ENCODE data around the gene EP400. TPM values are rescaled to one million over a fixed set of nuclear protein-coding genes. Genes with fewer than 3 reads are reported as not detected.

EP400 gene
- polyA plus RNA-seq, 4 donors, result 8.6 to 28.9 (median 12.8) TPM

DNA sequence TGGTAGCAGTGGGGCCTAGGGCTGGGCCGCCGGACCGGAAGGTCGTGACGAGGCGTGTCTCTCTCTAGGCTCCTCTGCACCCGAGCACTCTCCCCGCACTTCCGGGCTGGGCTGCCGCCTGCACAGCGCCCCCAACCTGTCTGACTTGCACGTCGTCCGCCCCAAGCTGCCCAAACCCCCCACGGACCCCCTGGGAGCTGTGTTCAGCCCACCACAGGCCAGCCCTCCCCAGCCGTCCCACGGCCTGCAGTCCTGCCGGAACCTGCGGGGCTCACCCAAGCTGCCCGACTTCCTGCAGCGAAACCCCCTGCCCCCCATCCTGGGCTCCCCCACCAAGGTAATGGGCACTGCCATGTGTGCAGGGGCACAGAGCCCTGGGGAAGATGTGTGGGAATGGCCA, 33.9 kb upstream of the EP400 start:
- no peaks in the 10 kb centered on the region for H3K4me1 ChIP-seq (ENCODE audit: control insufficient read depth in 3 of 3, insufficient read depth in 2 of 3, low read depth in 1 of 3, low read length in 2 of 3)
- no peak overlapping the region for H3K4me3 ChIP-seq (ENCODE audit: low read depth in 1 of 3, low read length in 3 of 3)
- WGBS, 3 donors, result 95 to 96% (median 95%) methylated on average over 18 to 21 of the region's 21 CpGs
- FAIRE-seq, result no peak
- H3K36me3 ChIP-seq (ENCODE audit: control insufficient read depth in 3 of 3, insufficient read depth in 2 of 3, low read depth in 1 of 3, low read length in 3 of 3), result peaks cover 12 to 92% (median 12%) of the 10 kb centered on the region in 3 donors
- DNase-seq, result no peak
- H3K9me3 ChIP-seq (ENCODE audit: control insufficient read depth in 2 of 2, insufficient read depth in 1 of 2, low read depth in 1 of 2, low read length in 1 of 2), result no peaks in the 10 kb centered on the region
- no peaks in the 10 kb centered on the region for H3K27me3 ChIP-seq (ENCODE audit: control insufficient read depth in 3 of 3, insufficient read depth in 3 of 3, low read length in 3 of 3)
- no peak overlapping the region for H3K27ac ChIP-seq (ENCODE audit: low read depth in 1 of 3, low read length in 2 of 3)

DNA sequence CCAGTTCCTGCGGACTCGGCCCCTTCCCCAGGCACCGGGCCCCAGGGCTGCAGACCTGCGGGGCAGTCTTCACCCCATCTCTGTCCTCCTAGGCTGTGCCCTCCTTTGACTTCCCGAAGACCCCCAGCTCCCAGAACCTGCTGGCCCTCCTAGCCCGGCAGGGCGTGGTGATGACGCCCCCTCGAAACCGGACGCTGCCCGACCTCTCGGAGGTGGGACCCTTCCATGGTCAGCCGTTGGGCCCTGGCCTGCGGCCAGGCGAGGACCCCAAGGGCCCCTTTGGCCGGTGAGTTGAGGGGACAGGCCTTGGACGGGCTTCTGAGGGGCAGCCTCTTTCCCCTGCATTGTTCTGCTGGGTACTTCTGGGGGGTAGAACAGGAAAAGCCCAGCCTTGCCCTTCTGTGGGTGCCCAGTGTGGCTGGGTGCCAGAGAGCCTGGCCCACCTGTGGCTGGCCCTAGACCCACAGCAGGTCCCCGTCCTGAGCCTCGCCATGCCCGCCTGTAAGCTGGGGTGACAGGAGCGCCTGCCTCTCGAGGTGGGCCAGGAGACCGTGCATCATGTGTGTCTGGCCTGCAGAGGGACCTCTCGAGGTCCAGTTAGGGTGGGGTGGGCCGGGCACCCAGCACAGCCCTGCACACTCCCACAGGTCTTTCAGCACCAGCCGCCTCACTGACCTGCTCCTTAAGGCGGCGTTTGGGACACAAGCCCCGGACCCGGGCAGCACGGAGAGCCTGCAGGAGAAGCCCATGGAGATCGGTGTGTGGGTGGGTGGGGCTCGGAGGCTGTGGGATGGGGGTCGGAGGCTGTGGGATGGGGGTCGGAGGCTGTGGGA, 33.2 kb upstream of the EP400 start:
- H3K9me3 ChIP-seq (ENCODE audit: control insufficient read depth in 2 of 2, insufficient read depth in 1 of 2, low read depth in 1 of 2, low read length in 1 of 2), result no peaks in the 10 kb centered on the region
- no peaks in the 10 kb centered on the region for H3K27me3 ChIP-seq (ENCODE audit: control insufficient read depth in 3 of 3, insufficient read depth in 3 of 3, low read length in 3 of 3)
- H3K27ac ChIP-seq (ENCODE audit: low read depth in 1 of 3, low read length in 2 of 3), result no peak overlapping the region
- no peaks in the 10 kb centered on the region for H3K4me1 ChIP-seq (ENCODE audit: control insufficient read depth in 3 of 3, insufficient read depth in 2 of 3, low read depth in 1 of 3, low read length in 2 of 3)
- H3K36me3 ChIP-seq (ENCODE audit: control insufficient read depth in 3 of 3, insufficient read depth in 2 of 3, low read depth in 1 of 3, low read length in 3 of 3), result peaks cover 12 to 92% (median 12%) of the 10 kb centered on the region in 3 donors
- WGBS, 3 donors, result 92 to 94% (median 93%) methylated on average over 34 to 36 of the region's 36 CpGs
- no peak overlapping the region for H3K4me3 ChIP-seq (ENCODE audit: low read depth in 1 of 3, low read length in 3 of 3)
- no peak for FAIRE-seq
- DNase-seq, result no peak

DNA sequence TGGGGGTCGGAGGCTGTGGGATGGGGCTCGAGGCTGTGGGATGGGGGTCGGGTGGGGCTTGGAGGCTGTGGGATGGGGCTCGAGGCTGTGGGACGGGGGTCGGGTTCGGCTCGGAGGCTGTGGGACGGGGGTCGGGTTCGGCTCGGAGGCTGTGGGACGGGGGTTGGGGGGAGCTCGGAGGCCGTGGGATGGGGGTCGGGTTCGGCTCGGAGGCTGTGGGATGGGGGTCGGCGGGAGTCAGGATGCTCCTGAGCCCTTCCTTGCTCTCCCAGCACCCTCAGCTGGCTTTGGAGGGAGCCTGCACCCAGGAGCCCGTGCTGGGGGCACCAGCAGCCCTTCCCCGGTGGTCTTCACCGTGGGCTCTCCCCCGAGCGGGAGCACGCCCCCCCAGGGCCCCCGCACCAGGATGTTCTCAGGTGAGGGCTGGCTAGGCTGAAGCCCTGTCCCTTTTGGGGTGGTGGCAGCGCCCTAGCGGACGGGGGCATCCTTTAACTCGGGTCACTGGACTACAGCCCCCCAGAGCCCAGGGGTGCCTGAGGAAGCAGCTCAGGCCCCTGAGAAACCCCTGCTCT, 32.5 kb upstream of the EP400 start:
- no peak for FAIRE-seq
- H3K27me3 ChIP-seq (ENCODE audit: control insufficient read depth in 3 of 3, insufficient read depth in 3 of 3, low read length in 3 of 3), result no peaks in the 10 kb centered on the region
- DNase-seq, result no peak
- no peaks in the 10 kb centered on the region for H3K9me3 ChIP-seq (ENCODE audit: control insufficient read depth in 2 of 2, insufficient read depth in 1 of 2, low read depth in 1 of 2, low read length in 1 of 2)
- H3K36me3 ChIP-seq (ENCODE audit: control insufficient read depth in 3 of 3, insufficient read depth in 2 of 3, low read depth in 1 of 3, low read length in 3 of 3), result peaks cover 8 to 92% (median 12%) of the 10 kb centered on the region in 3 donors
- no peak overlapping the region for H3K27ac ChIP-seq (ENCODE audit: low read depth in 1 of 3, low read length in 2 of 3)
- WGBS, 3 donors, result 81 to 87% (median 83%) methylated on average over 25 to 31 of the region's 31 CpGs
- H3K4me1 ChIP-seq (ENCODE audit: control insufficient read depth in 3 of 3, insufficient read depth in 2 of 3, low read depth in 1 of 3, low read length in 2 of 3), result no peaks in the 10 kb centered on the region
- H3K4me3 ChIP-seq (ENCODE audit: low read depth in 1 of 3, low read length in 3 of 3), result no peak overlapping the region

DNA sequence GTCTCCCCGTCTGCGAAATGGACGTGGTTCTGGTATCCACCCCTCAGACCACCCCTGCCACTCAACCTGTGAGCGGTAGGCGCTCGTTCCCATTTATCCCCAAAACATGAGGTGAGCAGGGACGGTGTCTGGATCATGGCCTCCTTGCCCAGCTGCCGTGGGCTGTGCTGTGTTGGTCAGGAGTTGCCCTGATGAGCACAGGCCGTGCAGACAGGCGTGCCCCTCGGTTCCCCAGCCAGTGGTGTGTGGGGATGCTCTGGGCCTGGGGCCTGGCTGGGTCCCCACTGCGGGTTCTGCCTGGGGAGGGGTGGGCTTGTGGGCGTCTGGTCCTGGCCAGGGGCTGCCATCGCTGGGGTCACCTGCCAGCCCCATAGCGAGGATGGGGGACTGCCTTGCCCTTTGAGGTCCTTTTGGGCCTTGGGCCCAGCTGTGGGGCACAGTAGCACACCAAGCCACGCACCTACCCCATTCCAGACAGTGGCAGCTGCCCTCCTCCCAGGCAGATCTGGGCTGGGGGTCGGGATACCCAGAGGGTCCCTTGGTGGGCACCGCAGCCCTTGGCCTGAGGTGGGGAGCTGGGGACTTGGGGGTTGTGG, 31.9 kb upstream of the EP400 start:
- H3K27me3 ChIP-seq (ENCODE audit: control insufficient read depth in 3 of 3, insufficient read depth in 3 of 3, low read length in 3 of 3), result no peaks in the 10 kb centered on the region
- no peaks in the 10 kb centered on the region for H3K9me3 ChIP-seq (ENCODE audit: control insufficient read depth in 2 of 2, insufficient read depth in 1 of 2, low read depth in 1 of 2, low read length in 1 of 2)
- WGBS, 3 donors, result 94 to 99% (median 94%) methylated on average over 15 to 18 of the region's 18 CpGs
- H3K27ac ChIP-seq (ENCODE audit: low read depth in 1 of 3, low read length in 2 of 3), result no peak overlapping the region
- DNase-seq (no peak), FAIRE-seq (no peak)
- no peak overlapping the region for H3K4me3 ChIP-seq (ENCODE audit: low read depth in 1 of 3, low read length in 3 of 3)
- H3K4me1 ChIP-seq (ENCODE audit: control insufficient read depth in 3 of 3, insufficient read depth in 2 of 3, low read depth in 1 of 3, low read length in 2 of 3), result no peaks in the 10 kb centered on the region
- peaks cover 8 to 89% (median 12%) of the 10 kb centered on the region in 3 donors for H3K36me3 ChIP-seq (ENCODE audit: control insufficient read depth in 3 of 3, insufficient read depth in 2 of 3, low read depth in 1 of 3, low read length in 3 of 3)

DNA sequence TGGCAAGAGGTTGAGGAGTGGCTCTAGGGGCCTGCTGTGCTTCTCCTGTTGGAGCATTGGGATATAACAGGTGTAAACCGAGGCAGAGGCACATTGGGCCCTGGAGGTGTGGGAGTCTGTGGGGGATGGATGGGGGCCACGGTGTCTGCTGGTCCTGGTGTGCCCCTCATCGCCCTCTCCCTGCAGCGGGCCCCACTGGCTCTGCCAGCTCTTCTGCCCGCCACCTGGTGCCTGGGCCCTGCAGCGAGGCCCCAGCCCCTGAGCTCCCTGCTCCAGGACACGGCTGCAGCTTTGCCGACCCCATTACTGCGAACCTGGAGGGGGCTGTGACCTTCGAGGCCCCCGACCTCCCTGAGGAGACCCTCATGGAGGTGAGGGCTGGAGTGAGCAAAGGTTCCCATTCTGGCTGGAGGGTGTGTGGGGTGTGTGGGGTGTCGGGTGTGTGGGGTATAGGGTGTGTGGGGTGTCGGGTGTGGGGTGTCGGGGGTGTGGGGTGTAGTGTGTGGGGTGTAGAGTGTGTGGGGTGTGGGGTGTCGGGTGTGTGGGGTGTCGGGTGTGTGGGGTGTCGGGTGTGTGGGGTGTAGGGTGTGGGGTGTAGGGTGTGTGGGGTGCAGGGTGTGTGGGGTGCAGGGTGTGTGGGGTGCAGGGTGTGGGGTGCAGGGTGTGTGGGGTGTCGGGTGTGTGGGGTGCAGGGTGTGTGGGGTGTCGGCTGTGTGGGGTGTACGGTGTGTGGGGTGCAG, 31.3 kb upstream of the EP400 start:
- no peaks in the 10 kb centered on the region for H3K9me3 ChIP-seq (ENCODE audit: control insufficient read depth in 2 of 2, insufficient read depth in 1 of 2, low read depth in 1 of 2, low read length in 1 of 2)
- no peak for DNase-seq
- peaks cover 8 to 86% (median 12%) of the 10 kb centered on the region in 3 donors for H3K36me3 ChIP-seq (ENCODE audit: control insufficient read depth in 3 of 3, insufficient read depth in 2 of 3, low read depth in 1 of 3, low read length in 3 of 3)
- H3K4me1 ChIP-seq (ENCODE audit: control insufficient read depth in 3 of 3, insufficient read depth in 2 of 3, low read depth in 1 of 3, low read length in 2 of 3), result no peaks in the 10 kb centered on the region
- H3K27me3 ChIP-seq (ENCODE audit: control insufficient read depth in 3 of 3, insufficient read depth in 3 of 3, low read length in 3 of 3), result no peaks in the 10 kb centered on the region
- no peak for FAIRE-seq
- H3K4me3 ChIP-seq (ENCODE audit: low read depth in 1 of 3, low read length in 3 of 3), result no peak overlapping the region
- whole genome bisulfite sequencing, 3 donors, result 84 to 87% (median 85%) methylated on average over 17 to 20 of the region's 20 CpGs
- H3K27ac ChIP-seq (ENCODE audit: low read depth in 1 of 3, low read length in 2 of 3), result no peak overlapping the region

DNA sequence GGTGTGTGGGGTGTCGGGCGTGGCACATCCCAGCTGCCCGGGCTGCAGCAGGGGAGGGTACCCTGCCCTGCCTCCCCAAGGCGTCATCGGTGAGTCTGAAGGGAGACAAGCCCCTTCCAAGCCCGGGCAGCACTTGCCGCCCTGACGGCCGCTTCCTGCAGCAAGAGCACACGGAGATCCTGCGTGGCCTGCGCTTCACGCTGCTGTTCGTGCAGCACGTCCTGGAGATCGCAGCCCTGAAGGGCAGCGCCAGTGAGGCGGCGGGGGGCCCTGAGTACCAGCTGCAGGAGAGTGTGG, 30.7 kb upstream of the EP400 start:
- peaks cover 8 to 82% (median 12%) of the 10 kb centered on the region in 3 donors for H3K36me3 ChIP-seq (ENCODE audit: control insufficient read depth in 3 of 3, insufficient read depth in 2 of 3, low read depth in 1 of 3, low read length in 3 of 3)
- H3K4me3 ChIP-seq (ENCODE audit: low read depth in 1 of 3, low read length in 3 of 3), result no peak overlapping the region
- WGBS, 3 donors, result 89 to 94% (median 90%) methylated on average over 15 to 19 of the region's 19 CpGs
- no peaks in the 10 kb centered on the region for H3K4me1 ChIP-seq (ENCODE audit: control insufficient read depth in 3 of 3, insufficient read depth in 2 of 3, low read depth in 1 of 3, low read length in 2 of 3)
- no peaks in the 10 kb centered on the region for H3K27me3 ChIP-seq (ENCODE audit: control insufficient read depth in 3 of 3, insufficient read depth in 3 of 3, low read length in 3 of 3)
- H3K9me3 ChIP-seq (ENCODE audit: control insufficient read depth in 2 of 2, insufficient read depth in 1 of 2, low read depth in 1 of 2, low read length in 1 of 2), result no peaks in the 10 kb centered on the region
- DNase-seq (no peak), FAIRE-seq (no peak)
- no peak overlapping the region for H3K27ac ChIP-seq (ENCODE audit: low read depth in 1 of 3, low read length in 2 of 3)

DNA sequence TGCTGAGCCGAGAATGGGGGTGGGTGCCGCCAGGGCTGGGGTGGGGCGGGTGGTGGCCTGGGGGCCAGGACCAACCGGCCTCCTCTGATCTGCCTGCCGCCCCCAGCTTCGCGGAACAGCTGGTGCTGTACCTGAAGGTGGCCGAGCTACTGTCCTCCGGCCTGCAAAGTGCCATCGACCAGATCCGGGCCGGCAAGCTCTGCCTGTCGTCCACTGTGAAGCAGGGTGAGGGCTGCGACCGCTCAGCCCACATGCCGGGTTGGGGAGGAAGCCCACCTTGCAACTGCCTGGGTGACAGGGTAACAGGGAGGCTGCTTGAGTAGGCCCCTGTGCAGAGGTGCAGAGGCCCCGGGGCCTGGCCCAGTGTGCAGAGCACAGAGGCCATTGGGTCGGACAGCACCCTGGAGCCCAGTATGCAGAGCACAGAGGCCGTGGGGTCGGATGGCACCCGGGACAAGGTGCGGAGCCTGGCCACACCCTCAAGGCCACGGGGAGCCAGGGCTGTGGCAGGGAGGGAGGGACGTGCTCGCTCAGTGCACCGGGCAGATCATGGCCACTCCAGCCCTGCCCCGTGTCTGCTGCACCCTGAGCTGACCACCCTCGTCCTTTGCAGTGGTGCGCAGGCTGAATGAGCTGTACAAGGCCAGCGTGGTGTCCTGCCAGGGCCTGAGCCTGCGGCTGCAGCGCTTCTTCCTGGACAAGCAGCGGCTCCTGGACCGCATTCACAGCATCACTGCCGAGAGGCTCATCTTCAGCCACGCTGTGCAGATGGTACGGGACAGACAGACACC, 30.2 kb upstream of the EP400 start:
- FAIRE-seq (no peak), DNase-seq (no peak)
- Histone ChIP-seq H3K4me3 (ENCODE audit: low read depth in 1 of 3, low read length in 3 of 3) (no peak overlapping the region), H3K36me3 (ENCODE audit: control insufficient read depth in 3 of 3, insufficient read depth in 2 of 3, low read depth in 1 of 3, low read length in 3 of 3) (peaks cover 4 to 76% (median 12%) of the 10 kb centered on the region in 3 donors), H3K27me3 (ENCODE audit: control insufficient read depth in 3 of 3, insufficient read depth in 3 of 3, low read length in 3 of 3) (no peaks in the 10 kb centered on the region), H3K4me1 (ENCODE audit: control insufficient read depth in 3 of 3, insufficient read depth in 2 of 3, low read depth in 1 of 3, low read length in 2 of 3) (no peaks in the 10 kb centered on the region), H3K27ac (ENCODE audit: low read depth in 1 of 3, low read length in 2 of 3) (no peak overlapping the region), H3K9me3 (ENCODE audit: control insufficient read depth in 2 of 2, insufficient read depth in 1 of 2, low read depth in 1 of 2, low read length in 1 of 2) (no peaks in the 10 kb centered on the region)
- 85 to 91% (median 89%) methylated on average over 36 to 37 of the region's 37 CpGs for WGBS, 3 donors

DNA sequence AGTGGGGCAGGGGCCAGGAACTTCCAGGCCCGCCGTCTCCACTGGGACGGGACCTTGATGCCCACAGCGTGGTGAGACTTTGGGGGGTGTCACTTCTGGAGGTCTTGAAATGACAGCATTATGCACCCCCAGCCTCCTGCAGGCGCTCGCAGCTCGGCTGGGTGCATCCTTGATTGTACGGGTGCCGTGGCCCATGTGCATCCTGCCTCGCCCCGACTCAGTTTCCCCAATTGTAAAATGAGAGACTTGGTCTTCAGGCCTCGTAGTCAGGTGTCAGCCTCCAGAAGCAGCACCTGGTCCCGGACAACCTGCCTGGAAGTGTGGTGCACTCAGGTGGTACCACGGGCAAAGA, 29.6 kb upstream of the EP400 start:
- no peak for FAIRE-seq
- no peaks in the 10 kb centered on the region for H3K9me3 ChIP-seq (ENCODE audit: control insufficient read depth in 2 of 2, insufficient read depth in 1 of 2, low read depth in 1 of 2, low read length in 1 of 2)
- H3K36me3 ChIP-seq (ENCODE audit: control insufficient read depth in 3 of 3, insufficient read depth in 2 of 3, low read depth in 1 of 3, low read length in 3 of 3), result peaks cover 4 to 70% (median 9%) of the 10 kb centered on the region in 3 donors
- WGBS, 3 donors, result 95% methylated on average over 14 of the region's 14 CpGs
- no peak overlapping the region for H3K27ac ChIP-seq (ENCODE audit: low read depth in 1 of 3, low read length in 2 of 3)
- DNase-seq, result no peak
- no peak overlapping the region for H3K4me3 ChIP-seq (ENCODE audit: low read depth in 1 of 3, low read length in 3 of 3)
- no peaks in the 10 kb centered on the region for H3K4me1 ChIP-seq (ENCODE audit: control insufficient read depth in 3 of 3, insufficient read depth in 2 of 3, low read depth in 1 of 3, low read length in 2 of 3)
- no peaks in the 10 kb centered on the region for H3K27me3 ChIP-seq (ENCODE audit: control insufficient read depth in 3 of 3, insufficient read depth in 3 of 3, low read length in 3 of 3)

Data from small intestine (tissue), 7 donors.